Esophagus squamous epithelium (tissue), 4 donors: ENCODE measurements around the gene KCNMA1.

ENCODE experiments used
- POLR2A ChIP-seq, 4 donors: fragments of 450-650 bp; IDR thresholded peaks; one replicate each; pipeline ENCODE4 v1.6.1; 2017; ENCODE audit warnings: antibody characterized with exemption in 4 of 4, mild to moderate bottlenecking in 4 of 4, moderate library complexity in 3 of 4
- TF ChIP-seq, protein P1 (sequence below), 6 experiments: fragments of 450-650 bp in 4 of 6; fragments of 200-600 bp in 2 of 6; sonication (generic) in 2 of 6; IDR thresholded peaks; one replicate each; pipeline ENCODE4 v1.5.1; 2016 to 2019; ENCODE audit warnings: antibody characterized with exemption in 6 of 6, mild to moderate bottlenecking in 4 of 6, moderate library complexity in 4 of 6

DNA sequence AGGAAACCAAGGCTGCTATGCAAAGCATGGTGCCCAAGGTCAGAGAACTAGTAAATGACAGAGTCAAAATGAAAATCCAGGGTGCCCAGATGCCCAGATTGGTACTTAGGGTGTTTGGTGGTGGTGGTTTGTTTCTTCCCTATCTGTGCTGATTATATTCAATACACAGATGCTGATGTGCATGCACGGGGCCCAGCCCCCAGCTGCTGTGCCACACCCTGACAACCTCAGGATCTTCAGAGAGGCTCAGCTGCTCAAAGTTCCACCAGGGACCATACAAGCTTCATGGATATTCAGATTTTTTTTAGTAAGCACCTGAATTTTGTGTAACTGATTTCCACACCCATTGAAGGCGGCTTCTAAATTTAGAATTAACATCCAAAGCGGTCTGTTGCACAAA, 75.6 kb downstream of the KCNMA1 start:
- TF ChIP-seq POLR2A (IDR thresholded peaks at IDR 0.05) = no peak
- TF ChIP-seq, protein P1, sequence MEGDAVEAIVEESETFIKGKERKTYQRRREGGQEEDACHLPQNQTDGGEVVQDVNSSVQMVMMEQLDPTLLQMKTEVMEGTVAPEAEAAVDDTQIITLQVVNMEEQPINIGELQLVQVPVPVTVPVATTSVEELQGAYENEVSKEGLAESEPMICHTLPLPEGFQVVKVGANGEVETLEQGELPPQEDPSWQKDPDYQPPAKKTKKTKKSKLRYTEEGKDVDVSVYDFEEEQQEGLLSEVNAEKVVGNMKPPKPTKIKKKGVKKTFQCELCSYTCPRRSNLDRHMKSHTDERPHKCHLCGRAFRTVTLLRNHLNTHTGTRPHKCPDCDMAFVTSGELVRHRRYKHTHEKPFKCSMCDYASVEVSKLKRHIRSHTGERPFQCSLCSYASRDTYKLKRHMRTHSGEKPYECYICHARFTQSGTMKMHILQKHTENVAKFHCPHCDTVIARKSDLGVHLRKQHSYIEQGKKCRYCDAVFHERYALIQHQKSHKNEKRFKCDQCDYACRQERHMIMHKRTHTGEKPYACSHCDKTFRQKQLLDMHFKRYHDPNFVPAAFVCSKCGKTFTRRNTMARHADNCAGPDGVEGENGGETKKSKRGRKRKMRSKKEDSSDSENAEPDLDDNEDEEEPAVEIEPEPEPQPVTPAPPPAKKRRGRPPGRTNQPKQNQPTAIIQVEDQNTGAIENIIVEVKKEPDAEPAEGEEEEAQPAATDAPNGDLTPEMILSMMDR (IDR thresholded peaks at IDR 0.05) = no peak
